ENCODE results near the gene KRTAP4-16.
"Not testable (repeated sequence)": the region's sequence is repeated elsewhere in the genome, so short reads cannot be mapped to it uniquely, and the experiment has no call there.

The KRTAP4-16 gene

DNA sequence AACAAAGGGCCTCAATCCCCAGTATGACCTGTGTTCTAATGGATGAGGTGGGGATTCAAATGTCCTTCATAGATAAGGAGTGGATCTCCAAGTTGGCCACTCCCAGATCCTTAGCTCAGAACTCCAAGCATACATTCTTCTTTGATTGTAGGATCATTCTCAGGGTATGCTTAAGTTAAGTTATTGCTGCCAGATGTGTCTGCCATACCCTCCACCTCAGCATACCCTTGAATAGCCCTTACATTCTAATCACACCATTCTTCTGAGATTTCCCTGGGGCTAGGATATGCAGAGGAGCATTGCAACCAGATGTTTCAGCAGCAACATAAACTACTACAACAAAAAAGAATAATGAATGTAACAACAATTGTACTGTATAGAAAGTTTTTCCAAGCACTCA, 34.7 kb downstream of the KRTAP4-16 start:
- H3K36me3 Mint-ChIP-seq, result no peaks in the 10 kb centered on the region
- H3K9me3 Mint-ChIP-seq, result no peaks in the 10 kb centered on the region
- no peak overlapping the region for H3K27ac Mint-ChIP-seq
- no peaks in the 10 kb centered on the region for H3K4me1 Mint-ChIP-seq
- no peak for ATAC-seq
- H3K4me3 Mint-ChIP-seq, result no peak overlapping the region
- H3K27me3 Mint-ChIP-seq, result peaks cover 7% of the 10 kb centered on the region

DNA sequence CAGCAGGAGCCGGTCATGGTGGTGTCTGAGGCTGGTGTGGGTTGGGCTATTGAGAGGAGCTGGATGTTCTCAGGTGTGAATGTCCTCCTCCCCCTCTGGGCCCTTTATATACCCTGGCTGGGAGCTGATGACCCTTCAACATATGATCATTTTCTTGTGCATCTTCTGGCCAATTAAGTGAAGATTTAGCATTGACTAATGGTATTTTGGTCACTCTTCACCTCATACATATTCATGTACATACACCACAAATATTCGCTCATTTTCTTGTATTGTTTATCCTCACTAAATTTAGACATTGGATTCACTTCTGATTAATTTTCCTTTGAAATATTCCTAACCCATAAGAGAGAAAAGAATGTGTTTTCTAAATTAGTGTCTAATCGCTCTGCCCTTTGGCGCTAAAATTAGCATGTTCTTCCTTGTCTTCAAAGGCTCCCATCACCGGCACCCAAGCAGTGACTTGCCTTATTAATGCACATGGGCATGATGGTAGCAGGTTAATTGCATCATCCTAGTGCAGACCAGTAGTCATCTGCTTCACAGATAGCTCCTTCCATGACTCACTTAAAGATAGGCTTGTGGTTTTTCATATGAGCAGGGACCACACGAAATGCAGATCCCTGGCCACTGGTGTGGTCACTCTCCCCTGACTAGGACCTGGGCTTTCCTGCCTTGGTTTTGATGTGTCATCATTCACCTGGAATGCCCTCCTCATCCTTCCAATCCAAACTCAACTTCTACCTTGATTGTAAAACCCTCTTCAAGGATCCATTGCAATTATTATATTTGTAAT, 36.0 kb downstream of the KRTAP4-16 start, which contains the start of gene KRTAP2-4:
TSS of gene KRTAP2-4 (minus strand) at position 51 of the 796 bp plus-strand sequence. CDS start at position 17, 34 bp downstream.
- Mint-ChIP-seq H3K27me3 (peaks cover 7% of the 10 kb centered on the region), H3K36me3 (no peaks in the 10 kb centered on the region), H3K4me1 (no peaks in the 10 kb centered on the region), H3K27ac (no peak within 1 kb of the TSS), H3K9me3 (no peaks in the 10 kb centered on the region), H3K4me3 (no peak within 1 kb of the TSS)
- no peak for ATAC-seq

DNA sequence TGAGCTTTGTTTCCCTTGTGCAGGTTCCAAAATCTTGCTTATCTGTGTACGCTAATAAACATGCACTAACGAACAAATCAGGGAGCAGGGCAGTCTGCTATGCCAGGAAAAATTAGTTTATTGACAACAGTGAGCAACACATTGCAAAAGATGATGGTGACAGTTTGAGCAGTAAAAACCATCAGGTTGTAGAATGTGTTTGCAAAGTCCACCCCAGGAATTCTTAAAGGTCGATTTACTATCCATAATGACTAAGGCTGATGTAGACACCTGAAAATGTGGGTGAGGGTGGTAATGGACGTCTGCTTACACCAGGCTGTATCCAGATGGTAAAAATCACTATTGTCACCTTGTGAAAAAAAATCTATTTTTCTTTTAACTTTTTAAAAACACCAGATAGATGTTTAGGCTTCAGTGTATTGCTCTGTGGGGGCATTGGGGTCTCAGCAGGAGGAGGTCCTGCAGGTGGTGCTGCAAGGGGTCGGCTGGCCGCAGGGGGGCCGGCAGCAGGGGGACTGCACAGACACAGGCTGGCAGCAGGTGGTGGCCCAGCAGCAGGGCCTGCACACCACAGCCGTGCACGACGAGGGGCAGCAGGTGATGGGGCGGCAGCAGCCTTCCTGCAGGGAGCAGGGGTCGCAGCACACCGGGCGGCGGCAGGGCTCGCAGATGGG, 36.9 kb downstream of the KRTAP4-16 start:
- H3K9me3 Mint-ChIP-seq, H3K36me3 Mint-ChIP-seq, H3K4me1 Mint-ChIP-seq, H3K27ac Mint-ChIP-seq, ATAC-seq, H3K4me3 Mint-ChIP-seq: not testable (repeated sequence)
- peaks cover 15% of the 10 kb centered on the region for H3K27me3 Mint-ChIP-seq

DNA sequence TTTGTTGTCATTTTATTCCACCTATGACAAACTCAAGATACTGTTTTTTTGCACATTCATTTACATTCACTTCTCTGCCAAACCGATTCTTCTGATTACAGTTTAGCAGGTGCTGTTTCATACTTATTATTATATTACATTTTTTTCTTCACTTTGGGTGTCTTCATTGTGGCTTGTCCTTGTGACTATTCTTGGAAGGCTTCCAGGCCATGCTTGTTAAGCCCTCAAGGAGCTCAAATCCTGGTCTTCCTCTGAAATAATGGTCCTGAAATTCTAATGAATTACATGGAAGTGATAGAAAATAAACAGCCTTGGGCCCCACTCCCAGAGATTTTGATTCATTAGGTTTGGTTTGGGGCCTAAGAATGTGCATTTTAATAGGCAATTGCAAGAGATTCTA, 37.7 kb downstream of the KRTAP4-16 start:
- ATAC-seq, result no peak
- no peaks in the 10 kb centered on the region for H3K4me1 Mint-ChIP-seq
- H3K4me3 Mint-ChIP-seq, result no peak overlapping the region
- H3K9me3 Mint-ChIP-seq, result no peaks in the 10 kb centered on the region
- no peaks in the 10 kb centered on the region for H3K36me3 Mint-ChIP-seq
- H3K27me3 Mint-ChIP-seq, result peaks cover 22% of the 10 kb centered on the region
- H3K27ac Mint-ChIP-seq, result no peak overlapping the region

DNA sequence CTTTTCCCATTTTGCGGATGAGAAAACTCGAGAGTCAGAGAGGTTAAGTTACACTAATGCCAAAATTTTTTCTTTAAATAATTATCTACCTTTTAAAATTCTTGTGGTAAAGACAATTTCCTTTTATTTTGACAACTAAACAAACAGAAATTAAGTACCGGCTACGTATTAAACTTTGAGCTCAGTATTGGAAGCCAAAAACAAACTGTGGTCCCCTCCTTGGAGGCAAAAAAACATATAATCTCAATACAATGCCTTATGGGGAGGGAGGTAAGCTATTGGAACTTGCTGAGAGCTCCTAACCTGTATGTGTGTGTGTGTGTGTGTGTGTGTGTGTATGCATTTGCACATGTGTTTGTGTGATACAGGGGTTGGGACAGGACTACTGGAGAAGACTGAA, 38.6 kb downstream of the KRTAP4-16 start:
- H3K36me3 Mint-ChIP-seq, result no peaks in the 10 kb centered on the region
- peaks cover 30% of the 10 kb centered on the region for H3K27me3 Mint-ChIP-seq
- H3K9me3 Mint-ChIP-seq, result no peaks in the 10 kb centered on the region
- H3K4me3 Mint-ChIP-seq, result no peak overlapping the region
- no peak overlapping the region for H3K27ac Mint-ChIP-seq
- no peaks in the 10 kb centered on the region for H3K4me1 Mint-ChIP-seq
- no peak for ATAC-seq

DNA sequence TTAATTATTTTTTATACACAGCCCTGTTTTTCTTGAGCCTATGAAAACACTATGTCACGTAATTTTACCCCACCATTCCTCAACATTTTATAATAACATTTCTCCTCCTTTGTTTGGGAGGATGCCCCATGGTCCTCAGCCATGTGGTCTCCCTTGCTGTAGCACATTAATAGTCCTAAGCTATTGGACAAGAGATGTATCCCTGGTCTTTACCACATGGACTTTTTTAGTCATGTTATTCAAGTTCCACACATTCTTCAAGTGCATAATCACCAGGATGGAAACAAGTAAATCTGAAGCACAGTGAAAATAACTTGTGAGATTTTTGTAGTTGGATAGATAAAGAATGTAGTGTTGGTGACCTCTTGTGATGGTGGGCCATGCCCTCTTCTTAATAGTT, 40.0 kb downstream of the KRTAP4-16 start:
- Mint-ChIP-seq H3K27me3 (peaks cover 44% of the 10 kb centered on the region), H3K27ac (no peak overlapping the region), H3K4me3 (no peak overlapping the region), H3K9me3 (peaks cover 4% of the 10 kb centered on the region), H3K4me1 (no peaks in the 10 kb centered on the region), H3K36me3 (no peaks in the 10 kb centered on the region)
- no peak for ATAC-seq

DNA sequence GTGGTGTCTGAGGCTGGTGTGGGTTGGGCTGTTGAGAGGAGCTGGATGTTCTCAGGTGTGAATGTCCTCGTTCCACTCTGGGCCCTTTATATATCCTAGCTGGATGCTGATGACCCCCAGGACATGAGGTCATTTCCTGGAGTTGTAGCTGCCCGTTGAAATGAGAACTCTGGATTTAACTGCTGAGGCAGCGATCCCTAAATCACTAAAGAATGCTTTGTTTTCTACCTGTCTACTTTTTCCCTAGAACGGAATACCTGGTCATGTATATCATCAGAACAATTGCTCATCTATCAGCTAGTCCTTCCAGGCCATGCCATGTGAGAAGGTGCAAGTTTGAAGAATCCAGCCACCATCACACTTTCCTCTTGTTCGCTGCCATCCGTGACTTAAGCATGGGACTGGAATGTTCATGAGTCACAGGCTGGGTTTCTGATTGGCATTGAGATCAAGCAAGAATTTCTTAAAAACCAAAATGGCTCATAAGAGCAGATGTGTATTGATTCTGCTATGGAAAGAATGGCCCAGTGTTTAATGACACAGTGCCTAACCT, 41.9 kb downstream of the KRTAP4-16 start, which contains the start of gene KRTAP2-3:
TSS of gene KRTAP2-3 (minus strand) at position 63 of the 553 bp plus-strand sequence. CDS start 64 bp downstream, outside the sequence.
- ATAC-seq, result no peak
- Mint-ChIP-seq H3K27ac (no peak within 1 kb of the TSS), H3K36me3 (no peaks in the 10 kb centered on the region), H3K4me1 (no peaks in the 10 kb centered on the region), H3K27me3 (peaks cover 44% of the 10 kb centered on the region), H3K9me3 (peaks cover 4% of the 10 kb centered on the region), H3K4me3 (no peak within 1 kb of the TSS)

DNA sequence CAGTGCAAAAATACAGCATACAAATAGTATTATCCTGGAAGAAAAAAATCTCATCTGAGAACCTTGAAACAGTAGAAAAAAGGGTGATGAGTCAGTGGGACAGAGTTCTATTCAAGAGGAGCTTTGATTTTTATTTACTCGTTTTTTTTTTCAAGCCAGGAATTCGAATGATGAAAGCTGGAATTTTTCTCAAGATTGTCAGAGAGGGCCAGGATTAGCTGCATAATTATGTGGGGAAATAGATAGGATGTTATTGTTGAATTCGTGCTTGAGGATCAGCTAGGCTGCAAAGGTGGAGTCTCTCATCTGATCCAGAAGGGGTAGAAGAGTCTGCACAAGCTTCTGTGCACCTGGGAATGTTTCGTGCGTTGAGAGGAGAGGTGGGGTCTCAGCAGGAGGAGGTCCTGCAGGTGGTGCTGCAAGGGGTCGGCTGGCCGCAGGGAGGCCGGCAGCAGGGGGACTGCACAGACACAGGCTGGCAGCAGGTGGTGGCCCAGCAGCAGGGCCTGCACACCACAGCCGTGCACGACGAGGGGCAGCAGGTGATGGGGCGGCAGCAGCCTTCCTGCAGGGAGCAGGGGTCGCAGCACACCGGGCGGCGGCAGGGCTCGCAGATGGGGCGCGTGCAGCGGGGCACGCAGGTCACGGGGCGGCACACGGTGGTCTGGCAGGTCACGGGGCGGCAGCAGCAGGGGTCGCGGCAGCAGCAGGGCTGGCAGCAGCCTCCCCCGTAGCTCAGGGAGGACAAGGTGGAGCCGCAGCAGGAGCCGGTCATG, 42.5 kb downstream of the KRTAP4-16 start:
- not testable (repeated sequence) for H3K4me1 Mint-ChIP-seq, ATAC-seq, H3K9me3 Mint-ChIP-seq, H3K4me3 Mint-ChIP-seq, H3K36me3 Mint-ChIP-seq, H3K27ac Mint-ChIP-seq
- H3K27me3 Mint-ChIP-seq, result peaks cover 46% of the 10 kb centered on the region

DNA sequence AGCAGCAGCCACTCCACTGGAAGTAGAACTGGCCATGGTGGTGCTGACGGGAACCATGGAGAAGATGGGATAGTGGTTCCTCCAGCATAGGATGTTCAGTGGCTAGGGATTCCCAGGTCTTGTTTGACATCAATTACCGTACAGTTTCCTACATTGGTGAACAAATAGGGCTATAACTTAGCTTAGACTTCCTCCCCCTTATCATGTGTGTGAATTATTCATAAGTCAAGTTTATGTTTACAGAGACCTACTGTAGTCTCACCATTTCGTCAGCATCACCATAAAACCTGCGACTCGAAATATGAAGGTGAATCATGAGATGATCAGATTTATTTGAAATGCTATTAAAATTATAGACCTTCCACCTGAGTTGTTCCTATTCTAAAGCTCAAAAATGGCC, 43.3 kb downstream of the KRTAP4-16 start:
- no peak overlapping the region for H3K27ac Mint-ChIP-seq
- peaks cover 53% of the 10 kb centered on the region for H3K27me3 Mint-ChIP-seq
- no peak overlapping the region for H3K4me3 Mint-ChIP-seq
- no peak for ATAC-seq
- peaks cover 4% of the 10 kb centered on the region for H3K9me3 Mint-ChIP-seq
- no peaks in the 10 kb centered on the region for H3K4me1 Mint-ChIP-seq
- no peaks in the 10 kb centered on the region for H3K36me3 Mint-ChIP-seq

DNA sequence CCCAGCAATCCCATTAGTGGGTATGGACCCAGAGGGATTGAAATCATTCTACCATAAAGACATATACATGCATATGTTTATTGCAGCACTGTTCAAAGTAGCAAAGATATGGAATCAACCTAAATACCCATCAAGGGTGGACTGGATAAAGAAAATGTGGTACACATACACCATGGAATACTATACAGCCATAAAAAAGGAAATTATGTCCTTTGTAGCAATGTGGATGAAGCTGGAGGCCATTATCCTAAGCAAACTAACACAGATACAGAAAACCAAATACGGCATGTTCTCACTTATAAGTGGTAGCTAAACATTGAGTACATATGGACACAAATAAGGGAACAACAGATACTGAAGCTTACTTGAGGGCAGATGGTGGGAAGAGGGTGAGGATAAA, 44.5 kb downstream of the KRTAP4-16 start:
- no peaks in the 10 kb centered on the region for H3K4me1 Mint-ChIP-seq
- H3K36me3 Mint-ChIP-seq, result no peaks in the 10 kb centered on the region
- no peak overlapping the region for H3K27ac Mint-ChIP-seq
- no peak for ATAC-seq
- H3K27me3 Mint-ChIP-seq, result peaks cover 65% of the 10 kb centered on the region
- H3K9me3 Mint-ChIP-seq, result peaks cover 4% of the 10 kb centered on the region
- H3K4me3 Mint-ChIP-seq, result no peak overlapping the region

DNA sequence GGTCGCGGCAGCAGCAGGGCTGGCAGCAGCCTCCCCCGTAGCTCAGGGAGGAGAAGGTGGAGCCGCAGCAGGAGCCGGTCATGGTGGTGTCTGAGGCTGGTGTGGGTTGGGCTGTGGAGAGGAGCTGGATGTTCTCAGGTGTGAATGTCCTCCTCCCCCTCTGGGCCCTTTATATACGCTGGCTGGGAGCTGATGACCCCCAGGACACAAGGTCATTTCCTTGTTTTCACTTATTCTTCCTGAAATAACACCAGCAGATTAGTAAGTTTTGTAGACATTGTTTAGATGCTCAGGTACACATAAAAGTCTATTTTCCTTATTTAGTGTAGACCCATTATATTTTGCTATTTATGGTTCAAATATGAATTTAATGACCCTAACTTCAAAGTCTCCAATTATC, 46.9 kb downstream of the KRTAP4-16 start, which contains the start of gene KRTAP2-2:
TSS of gene KRTAP2-2 (minus strand) at position 101 of the 400 bp plus-strand sequence. CDS start at position 82, 19 bp downstream.
- not testable (repeated sequence) for H3K4me3 Mint-ChIP-seq

DNA sequence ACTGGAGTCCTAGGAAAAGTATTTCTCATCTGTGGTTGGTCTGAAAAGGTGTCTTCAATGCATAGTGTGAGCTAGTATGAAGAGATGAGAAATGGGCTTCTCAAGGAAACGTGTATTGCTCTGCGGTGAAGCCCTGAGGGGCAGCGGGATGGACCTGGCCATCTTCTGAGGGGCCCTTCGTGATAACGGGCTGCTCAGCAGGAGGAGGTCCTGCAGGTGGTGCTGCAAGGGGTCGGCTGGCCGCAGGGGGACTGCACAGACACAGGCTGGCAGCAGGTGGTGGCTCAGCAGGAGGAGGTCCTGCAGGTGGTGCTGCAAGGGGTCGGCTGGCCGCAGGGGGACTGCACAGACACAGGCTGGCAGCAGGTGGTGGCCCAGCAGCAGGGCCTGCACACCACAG, 47.5 kb downstream of the KRTAP4-16 start:
- not testable (repeated sequence) for H3K4me1 Mint-ChIP-seq, H3K4me3 Mint-ChIP-seq, H3K36me3 Mint-ChIP-seq, ATAC-seq, H3K9me3 Mint-ChIP-seq, H3K27ac Mint-ChIP-seq
- H3K27me3 Mint-ChIP-seq, result peaks cover 48% of the 10 kb centered on the region

More for the DNA sequence above, 46.9 kb downstream of the KRTAP4-16 start, which contains the start of gene KRTAP2-2:
- peaks cover 52% of the 10 kb centered on the region for H3K27me3 Mint-ChIP-seq
- not testable (repeated sequence) for H3K36me3 Mint-ChIP-seq, H3K9me3 Mint-ChIP-seq, H3K27ac Mint-ChIP-seq, H3K4me1 Mint-ChIP-seq
- ATAC-seq, result peak; percentile 41

DNA sequence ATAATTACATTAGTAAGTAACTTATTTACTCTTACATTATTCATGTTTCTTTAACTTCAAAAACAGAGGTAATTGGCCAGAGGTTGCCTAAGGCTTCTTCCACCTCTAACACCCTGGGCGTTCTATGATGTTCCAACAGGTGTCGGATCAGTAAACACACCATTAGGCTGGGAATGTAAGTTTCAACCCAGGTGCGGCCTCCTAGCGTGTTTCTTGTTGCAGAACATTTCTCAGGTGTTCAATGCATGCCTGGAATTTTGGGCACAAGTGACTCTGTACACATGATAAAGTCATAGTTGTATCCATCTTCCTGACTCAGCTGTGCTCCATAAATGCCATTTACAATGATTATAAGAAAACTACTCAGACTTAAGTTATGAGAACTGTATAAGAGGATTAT, 48.0 kb downstream of the KRTAP4-16 start:
- peaks cover 4% of the 10 kb centered on the region for H3K9me3 Mint-ChIP-seq
- H3K27me3 Mint-ChIP-seq, result peaks cover 43% of the 10 kb centered on the region
- H3K4me3 Mint-ChIP-seq, result no peak overlapping the region
- no peak overlapping the region for H3K27ac Mint-ChIP-seq
- H3K36me3 Mint-ChIP-seq, result no peaks in the 10 kb centered on the region
- H3K4me1 Mint-ChIP-seq, result no peaks in the 10 kb centered on the region
- no peak for ATAC-seq

DNA sequence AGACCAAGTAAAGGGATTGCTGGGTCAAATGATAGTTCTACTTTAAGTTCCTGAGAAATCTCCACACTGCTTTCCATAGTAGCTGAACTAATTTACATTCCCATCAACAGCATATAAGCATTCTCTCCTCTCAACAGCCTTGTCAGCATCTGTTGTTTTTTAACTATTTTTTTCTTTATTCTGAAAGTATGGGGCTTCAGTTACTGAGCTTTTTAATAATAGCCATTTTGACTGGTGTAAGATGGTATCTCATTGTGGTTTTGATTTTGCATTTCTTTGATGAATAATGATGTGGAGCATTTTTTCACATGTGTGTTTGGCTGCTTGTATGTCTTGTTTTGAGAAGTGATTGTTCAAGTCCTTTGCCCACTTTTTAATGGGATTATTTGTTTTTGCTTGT, 49.4 kb downstream of the KRTAP4-16 start:
- peaks cover 28% of the 10 kb centered on the region for H3K27me3 Mint-ChIP-seq
- H3K36me3 Mint-ChIP-seq, result no peaks in the 10 kb centered on the region
- H3K4me1 Mint-ChIP-seq, result no peaks in the 10 kb centered on the region
- H3K27ac Mint-ChIP-seq, result no peak overlapping the region
- ATAC-seq, result no peak
- peaks cover 1% of the 10 kb centered on the region for H3K9me3 Mint-ChIP-seq
- H3K4me3 Mint-ChIP-seq, result no peak overlapping the region

All from stimulated activated memory B cell treated with anti-CD40 and anti-IgM and Interleukin-4, amounts not matched to agents 10 μg/mL and 1 μg/mL and 100 μg/mL, for 72 hours (primary cell).